Measurements from ENCODE around the gene DCDC1. TPM values are rescaled to one million over a fixed set of nuclear protein-coding genes. Genes with fewer than 3 reads are reported as not detected.

Gene DCDC1
- polyA plus RNA-seq, 3 donors: 0.03 TPM; not detected in 2

DNA sequence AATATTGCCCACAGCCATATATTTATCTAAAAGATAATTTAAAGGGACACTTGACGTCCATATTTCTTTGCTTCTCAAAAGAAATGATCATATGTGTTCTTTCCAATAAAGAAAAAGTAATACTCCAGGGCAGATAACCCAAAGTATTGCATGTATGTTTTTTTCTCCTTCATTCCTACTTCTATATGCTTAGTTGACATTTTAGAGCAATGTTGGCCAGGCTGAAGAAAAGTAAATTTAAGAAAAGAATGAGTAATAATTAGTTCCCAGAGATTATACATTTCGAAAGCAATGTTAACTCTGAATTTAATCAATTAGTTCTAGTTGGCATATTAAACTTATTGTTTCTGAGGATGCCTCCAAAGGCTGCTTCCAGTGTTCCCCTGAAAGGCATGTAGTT, 48.3 kb upstream of the DCDC1 start:
- Histone ChIP-seq H3K79me2 (ENCODE audit: insufficient read depth, low read length) (no peaks in the 10 kb centered on the region), H4K20me1 (ENCODE audit: insufficient read depth, low read length) (no peaks in the 10 kb centered on the region), H3K27ac (ENCODE audit: low read depth in 1 of 2, low read length in 2 of 2) (no peak overlapping the region), H3K9ac (ENCODE audit: insufficient read depth, low read length, poor library complexity, severe bottlenecking) (no peak overlapping the region), H3K36me3 (replicated peaks in 1 of 2; ENCODE audit: control insufficient read depth in 1 of 2, insufficient read depth in 2 of 2, low read length in 2 of 2) (peaks cover 0 to 3% of the 10 kb centered on the region in 2 donors), H3K27me3 (ENCODE audit: control insufficient read depth in 2 of 2, insufficient read depth in 2 of 2, low read length in 2 of 2) (no peaks in the 10 kb centered on the region), H3K4me2 (replicated peaks; ENCODE audit: extremely low read depth, low read length, poor library complexity, severe bottlenecking) (no peak overlapping the region), H3K4me3 (replicated peaks in 1 of 3; ENCODE audit: low read depth in 2 of 3, low read length in 3 of 3) (no peak overlapping the region), H3K9me3 (replicated peaks in 1 of 2; ENCODE audit: control insufficient read depth in 1 of 2, insufficient read depth in 1 of 2, low read length in 2 of 2) (no peaks in the 10 kb centered on the region), H3K4me1 (ENCODE audit: control insufficient read depth in 1 of 2, insufficient read depth in 2 of 2, low read length in 2 of 2) (no peaks in the 10 kb centered on the region), H2AFZ (ENCODE audit: insufficient read depth, low read depth, low read length, poor library complexity, severe bottlenecking) (no peak overlapping the region)
- H3K36me3 Mint-ChIP-seq: peaks cover 4 to 5% of the 10 kb centered on the region in 2 donors
- no peak for DNase-seq
- H3K27ac Mint-ChIP-seq: no peak overlapping the region
- H3K27me3 Mint-ChIP-seq (ENCODE audit: low read depth in 3 of 3): no peaks in the 10 kb centered on the region
- intact Hi-C loops (cut with micrococcal nuclease): no loop called here
- H3K9me3 Mint-ChIP-seq: no peaks in the 10 kb centered on the region
- no peaks in the 10 kb centered on the region for H3K4me1 Mint-ChIP-seq
- TF ChIP-seq, protein P1, sequence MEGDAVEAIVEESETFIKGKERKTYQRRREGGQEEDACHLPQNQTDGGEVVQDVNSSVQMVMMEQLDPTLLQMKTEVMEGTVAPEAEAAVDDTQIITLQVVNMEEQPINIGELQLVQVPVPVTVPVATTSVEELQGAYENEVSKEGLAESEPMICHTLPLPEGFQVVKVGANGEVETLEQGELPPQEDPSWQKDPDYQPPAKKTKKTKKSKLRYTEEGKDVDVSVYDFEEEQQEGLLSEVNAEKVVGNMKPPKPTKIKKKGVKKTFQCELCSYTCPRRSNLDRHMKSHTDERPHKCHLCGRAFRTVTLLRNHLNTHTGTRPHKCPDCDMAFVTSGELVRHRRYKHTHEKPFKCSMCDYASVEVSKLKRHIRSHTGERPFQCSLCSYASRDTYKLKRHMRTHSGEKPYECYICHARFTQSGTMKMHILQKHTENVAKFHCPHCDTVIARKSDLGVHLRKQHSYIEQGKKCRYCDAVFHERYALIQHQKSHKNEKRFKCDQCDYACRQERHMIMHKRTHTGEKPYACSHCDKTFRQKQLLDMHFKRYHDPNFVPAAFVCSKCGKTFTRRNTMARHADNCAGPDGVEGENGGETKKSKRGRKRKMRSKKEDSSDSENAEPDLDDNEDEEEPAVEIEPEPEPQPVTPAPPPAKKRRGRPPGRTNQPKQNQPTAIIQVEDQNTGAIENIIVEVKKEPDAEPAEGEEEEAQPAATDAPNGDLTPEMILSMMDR (IDR thresholded peaks at IDR 0.05): no peak
- H3K4me3 Mint-ChIP-seq: no peak overlapping the region
- WGBS (ENCODE audit: insufficient coverage): no CpG with 5 or more reads among the region's 2 CpGs

DNA sequence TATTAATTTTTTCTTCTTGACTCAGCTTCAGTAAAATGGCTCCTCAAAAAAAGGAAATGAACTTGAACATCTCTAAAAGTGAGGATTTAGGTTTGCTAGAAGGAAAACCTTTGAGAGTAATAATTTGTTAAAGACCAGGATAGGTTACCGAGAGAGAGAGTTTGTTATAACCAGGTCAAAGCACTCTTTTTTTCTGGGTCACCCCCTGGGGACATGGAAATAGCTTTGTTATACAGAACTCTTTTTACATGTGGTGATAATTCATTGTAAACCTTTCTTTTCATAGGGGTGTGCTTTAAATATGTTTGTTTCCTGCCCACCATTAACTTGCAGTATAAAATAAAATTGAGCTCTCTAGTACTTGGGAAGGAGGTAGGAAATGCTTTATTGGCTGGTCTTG, 47.8 kb upstream of the DCDC1 start:
- intact Hi-C loops (cut with micrococcal nuclease): no loop called here
- WGBS (ENCODE audit: insufficient coverage): no CpG with 5 or more reads among the region's 1 CpG
- Mint-ChIP-seq H3K9me3 (no peaks in the 10 kb centered on the region), H3K27ac (no peak overlapping the region), H3K4me3 (no peak overlapping the region), H3K36me3 (peaks cover 4 to 5% of the 10 kb centered on the region in 2 donors), H3K27me3 (ENCODE audit: low read depth in 3 of 3) (no peaks in the 10 kb centered on the region), H3K4me1 (no peaks in the 10 kb centered on the region)
- Histone ChIP-seq H3K27me3 (ENCODE audit: control insufficient read depth in 2 of 2, insufficient read depth in 2 of 2, low read length in 2 of 2) (no peaks in the 10 kb centered on the region), H4K20me1 (ENCODE audit: insufficient read depth, low read length) (no peaks in the 10 kb centered on the region), H3K4me1 (ENCODE audit: control insufficient read depth in 1 of 2, insufficient read depth in 2 of 2, low read length in 2 of 2) (no peaks in the 10 kb centered on the region), H3K36me3 (replicated peaks in 1 of 2; ENCODE audit: control insufficient read depth in 1 of 2, insufficient read depth in 2 of 2, low read length in 2 of 2) (peaks cover 0 to 3% of the 10 kb centered on the region in 2 donors), H3K9me3 (replicated peaks in 1 of 2; ENCODE audit: control insufficient read depth in 1 of 2, insufficient read depth in 1 of 2, low read length in 2 of 2) (no peaks in the 10 kb centered on the region), H3K27ac (ENCODE audit: low read depth in 1 of 2, low read length in 2 of 2) (no peak overlapping the region), H3K4me3 (replicated peaks in 1 of 3; ENCODE audit: low read depth in 2 of 3, low read length in 3 of 3) (no peak overlapping the region), H3K4me2 (replicated peaks; ENCODE audit: extremely low read depth, low read length, poor library complexity, severe bottlenecking) (no peak overlapping the region), H3K79me2 (ENCODE audit: insufficient read depth, low read length) (no peaks in the 10 kb centered on the region), H2AFZ (ENCODE audit: insufficient read depth, low read depth, low read length, poor library complexity, severe bottlenecking) (no peak overlapping the region), H3K9ac (ENCODE audit: insufficient read depth, low read length, poor library complexity, severe bottlenecking) (no peak overlapping the region)
- TF ChIP-seq, protein P1 (IDR thresholded peaks at IDR 0.05): no peak
- no peak for DNase-seq

Data from CD14-positive monocyte (primary cell).